ENCODE results near the gene CACNA1A.

Gene CACNA1A

GRCh38 chr19:13493516-13494310 is 12.6 kb downstream of the CACNA1A start:
- DNase-seq (ENCODE audit: low spot score), result no peak

- peak; percentile 1 for DNase-seq (ENCODE audit: low spot score)
Observed at GRCh38 chr19:13492128-13492527, 14.2 kb downstream of the CACNA1A start.

- DNase-seq (ENCODE audit: low spot score), result no peak
Observed at GRCh38 chr19:13487985-13488384, 18.3 kb downstream of the CACNA1A start.

GRCh38 chr19:13484166-13484565 is 22.1 kb downstream of the CACNA1A start:
- DNase-seq (ENCODE audit: low spot score), result no peak

GRCh38 chr19:13483215-13483614 is 23.1 kb downstream of the CACNA1A start:
- no peak for DNase-seq (ENCODE audit: low spot score)

- DNase-seq (ENCODE audit: low spot score), result no peak
Observed at GRCh38 chr19:13478576-13478975, 27.7 kb downstream of the CACNA1A start.

- no peak for DNase-seq (ENCODE audit: low spot score)
Observed at GRCh38 chr19:13476071-13476470, 30.2 kb downstream of the CACNA1A start.

- DNase-seq (ENCODE audit: low spot score), result no peak
Observed at GRCh38 chr19:13475044-13475443, 31.2 kb downstream of the CACNA1A start.

- no peak for DNase-seq (ENCODE audit: low spot score)
Observed at GRCh38 chr19:13466697-13467096, 39.6 kb downstream of the CACNA1A start.

GRCh38 chr19:13463296-13463695 is 43.0 kb downstream of the CACNA1A start:
- DNase-seq (ENCODE audit: low spot score), result no peak

GRCh38 chr19:13461536-13461935 is 44.7 kb downstream of the CACNA1A start:
- DNase-seq (ENCODE audit: low spot score), result no peak

GRCh38 chr19:13460045-13460444 is 46.2 kb downstream of the CACNA1A start:
- DNase-seq (ENCODE audit: low spot score), result peak; percentile 4

GRCh38 chr19:13459351-13459750 is 46.9 kb downstream of the CACNA1A start:
- DNase-seq (ENCODE audit: low spot score), result no peak

GRCh38 chr19:13451434-13451995 is 54.8 kb downstream of the CACNA1A start:
- no peak for DNase-seq (ENCODE audit: low spot score)

GRCh38 chr19:13447978-13448377 is 58.3 kb downstream of the CACNA1A start:
- no peak for DNase-seq (ENCODE audit: low spot score)

- DNase-seq (ENCODE audit: low spot score), result peak; percentile 39
Observed at GRCh38 chr19:13441810-13442512, 64.3 kb downstream of the CACNA1A start.

- no peak for DNase-seq (ENCODE audit: low spot score)
Observed at GRCh38 chr19:13437919-13438618, 68.2 kb downstream of the CACNA1A start.

- DNase-seq (ENCODE audit: low spot score), result no peak
Observed at GRCh38 chr19:13436352-13436751, 69.9 kb downstream of the CACNA1A start.

- peak; percentile 49 for DNase-seq (ENCODE audit: low spot score)
Observed at GRCh38 chr19:13430790-13431582, 75.3 kb downstream of the CACNA1A start.

GRCh38 chr19:13429563-13429962 is 76.7 kb downstream of the CACNA1A start:
- DNase-seq (ENCODE audit: low spot score), result no peak

- DNase-seq (ENCODE audit: low spot score), result peak; percentile 21
Observed at GRCh38 chr19:13428352-13428751, 77.9 kb downstream of the CACNA1A start.
